ENCODE results near the gene JPH3. TPM values are rescaled to one million over a fixed set of nuclear protein-coding genes. Genes with fewer than 3 reads are reported as not detected.

JPH3 gene
- polyA plus RNA-seq, 1 donor (not counting 4 experiments of a cell fraction or from before 2014, with no cell fraction given), result not detected

GRCh38 chr16:87636050-87636684 lies 33.9 kb downstream of the JPH3 start:
- no peak overlapping the region for H3K9ac ChIP-seq (ENCODE audit: control insufficient read depth, extremely low read depth, insufficient read depth, low read length)
- H3K9me1 ChIP-seq (ENCODE audit: control insufficient read depth, extremely low read depth, insufficient read depth, low read length), result no peaks in the 10 kb centered on the region
- H3K4me1 ChIP-seq (ENCODE audit: control insufficient read depth, extremely low read depth, insufficient read depth, low read length), result peaks cover 5% of the 10 kb centered on the region
- no peaks in the 10 kb centered on the region for H4K20me1 ChIP-seq (ENCODE audit: control insufficient read depth, extremely low read depth, insufficient read depth, low read length)
- dilution Hi-C loops (cut with MboI; ENCODE audit: extremely low pct_ligation_motif_present, low sequenced_read_pairs), result no loop called here
- peak overlapping the region in 1 of 3 experiments; percentile 7 for H3K4me3 ChIP-seq (ENCODE audit: control insufficient read depth in 2 of 3, extremely low read depth in 1 of 3, insufficient read depth in 2 of 3, low read depth in 1 of 3, low read length in 3 of 3)
- H3K27me3 ChIP-seq (ENCODE audit: control insufficient read depth, extremely low read depth, insufficient read depth, low read length), result peaks cover 18% of the 10 kb centered on the region
- peaks cover 3% of the 10 kb centered on the region for H3K9me3 ChIP-seq (ENCODE audit: control insufficient read depth, low read depth, low read length)
- peak overlapping the region; percentile 37 for H3K4me2 ChIP-seq (ENCODE audit: control insufficient read depth, extremely low read depth, insufficient read depth, low read depth, low read length)
- FAIRE-seq (peak; percentile 5), DNase-seq (ENCODE audit: low read depth, low spot score) (peak; percentile 5)
- no peaks in the 10 kb centered on the region for H3K79me2 ChIP-seq (ENCODE audit: control insufficient read depth, insufficient read depth, low read length)
- H2AFZ ChIP-seq (ENCODE audit: control insufficient read depth, low read length), result no peak overlapping the region
- no peak overlapping the region for H3K27ac ChIP-seq (ENCODE audit: control insufficient read depth, insufficient read depth, low read length)
- TF ChIP-seq EZH2 (IDR thresholded peaks at IDR 0.05; ENCODE audit: low read length) (no peak), CTCF (optimal IDR thresholded peaks at IDR 0.05 in 1 of 3, IDR thresholded peaks at IDR 0.05 in 1 of 3, conservative IDR thresholded peaks at IDR 0.05 in 1 of 3; ENCODE audit: extremely low read depth in 1 of 3, insufficient read depth in 2 of 3, low read length in 3 of 3) (peak; percentile 70 to 95 (median 82))
- H3K36me3 ChIP-seq (ENCODE audit: control insufficient read depth in 2 of 2, extremely low read depth in 1 of 2, insufficient read depth in 2 of 2, low read length in 2 of 2), result no peaks in the 10 kb centered on the region

GRCh38 chr16:87636741-87637140 lies 34.4 kb downstream of the JPH3 start:
- no peak overlapping the region for H3K4me2 ChIP-seq (ENCODE audit: control insufficient read depth, extremely low read depth, insufficient read depth, low read depth, low read length)

More at GRCh38 chr16:87636741-87637140, 34.4 kb downstream of the JPH3 start:
- no peak for TF ChIP-seq CTCF (optimal IDR thresholded peaks at IDR 0.05 in 1 of 3, IDR thresholded peaks at IDR 0.05 in 1 of 3, conservative IDR thresholded peaks at IDR 0.05 in 1 of 3; ENCODE audit: extremely low read depth in 1 of 3, insufficient read depth in 2 of 3, low read length in 3 of 3)
- no peak for TF ChIP-seq EZH2 (IDR thresholded peaks at IDR 0.05; ENCODE audit: low read length)
- no peak overlapping the region for H3K9ac ChIP-seq (ENCODE audit: control insufficient read depth, extremely low read depth, insufficient read depth, low read length)
- no peak for FAIRE-seq
- H3K9me3 ChIP-seq (ENCODE audit: control insufficient read depth, low read depth, low read length), result no peaks in the 10 kb centered on the region
- no peaks in the 10 kb centered on the region for H4K20me1 ChIP-seq (ENCODE audit: control insufficient read depth, extremely low read depth, insufficient read depth, low read length)
- dilution Hi-C loops (cut with MboI; ENCODE audit: extremely low pct_ligation_motif_present, low sequenced_read_pairs), result no loop called here
- no peaks in the 10 kb centered on the region for H3K9me1 ChIP-seq (ENCODE audit: control insufficient read depth, extremely low read depth, insufficient read depth, low read length)
- no peaks in the 10 kb centered on the region for H3K79me2 ChIP-seq (ENCODE audit: control insufficient read depth, insufficient read depth, low read length)
- no peak overlapping the region for H3K27ac ChIP-seq (ENCODE audit: control insufficient read depth, insufficient read depth, low read length)
- no peak overlapping the region for H3K4me3 ChIP-seq (ENCODE audit: control insufficient read depth in 2 of 3, extremely low read depth in 1 of 3, insufficient read depth in 2 of 3, low read depth in 1 of 3, low read length in 3 of 3)
- H3K36me3 ChIP-seq (ENCODE audit: control insufficient read depth in 2 of 2, extremely low read depth in 1 of 2, insufficient read depth in 2 of 2, low read length in 2 of 2), result no peaks in the 10 kb centered on the region
- H2AFZ ChIP-seq (ENCODE audit: control insufficient read depth, low read length), result no peak overlapping the region
- H3K4me1 ChIP-seq (ENCODE audit: control insufficient read depth, extremely low read depth, insufficient read depth, low read length), result peaks cover 5% of the 10 kb centered on the region
- H3K27me3 ChIP-seq (ENCODE audit: control insufficient read depth, extremely low read depth, insufficient read depth, low read length), result peaks cover 14% of the 10 kb centered on the region
- DNase-seq (ENCODE audit: low read depth, low spot score), result no peak
